CD4-positive, alpha-beta T cell treated with Interferon alpha-2 for 1 hour (primary cell): ENCODE results near the gene INO80E.

Source experiments
- DNase-seq, 2 donors: peaks; one replicate each; pipeline ENCODE4 v3.0.0-alpha.2; 2020 to 2022

Gene INO80E

GRCh38 chr16:29975811-29976511 is 20.1 kb upstream of the INO80E start:
- no peak for DNase-seq

GRCh38 chr16:29977063-29977825 is 18.8 kb upstream of the INO80E start:
- no peak for DNase-seq

- no peak for DNase-seq
These were observed 18.0 kb upstream of the INO80E start for GRCh38 chr16:29978081-29978480.

GRCh38 chr16:29978564-29979270 is 17.3 kb upstream of the INO80E start:
- DNase-seq, result no peak

GRCh38 chr16:29982560-29983419 is 13.3 kb upstream of the INO80E start:
- DNase-seq, result no peak

GRCh38 chr16:29983420-29984136 is 12.5 kb upstream of the INO80E start:
- no peak for DNase-seq

- DNase-seq, result no peak
These were observed 11.8 kb upstream of the INO80E start for GRCh38 chr16:29984137-29984763.

- DNase-seq, result no peak
These were observed 11.3 kb upstream of the INO80E start for GRCh38 chr16:29984764-29985147.

GRCh38 chr16:29985271-29985811 is 10.7 kb upstream of the INO80E start:
- no peak for DNase-seq

- DNase-seq, result no peak
These were observed 9.8 kb upstream of the INO80E start for GRCh38 chr16:29986231-29986630.

- no peak for DNase-seq
These were observed 9.1 kb upstream of the INO80E start for GRCh38 chr16:29986931-29987330.

- DNase-seq, result no peak
These were observed 8.5 kb upstream of the INO80E start for GRCh38 chr16:29987371-29988085.

GRCh38 chr16:29988346-29989075 is 7.5 kb upstream of the INO80E start:
- no peak for DNase-seq

- no peak for DNase-seq
These were observed 6.8 kb upstream of the INO80E start for GRCh38 chr16:29989111-29989858.

- DNase-seq, result no peak
These were observed 6.0 kb upstream of the INO80E start for GRCh38 chr16:29990034-29990433.

GRCh38 chr16:29990883-29991570 is 5.0 kb upstream of the INO80E start:
- no peak for DNase-seq

- no peak for DNase-seq
These were observed 4.5 kb upstream of the INO80E start for GRCh38 chr16:29991571-29991904.

- DNase-seq, result no peak
These were observed 3.6 kb upstream of the INO80E start for GRCh38 chr16:29992344-29992967.
